ENCODE data around the gene LCN10.

Gene LCN10

DNA sequence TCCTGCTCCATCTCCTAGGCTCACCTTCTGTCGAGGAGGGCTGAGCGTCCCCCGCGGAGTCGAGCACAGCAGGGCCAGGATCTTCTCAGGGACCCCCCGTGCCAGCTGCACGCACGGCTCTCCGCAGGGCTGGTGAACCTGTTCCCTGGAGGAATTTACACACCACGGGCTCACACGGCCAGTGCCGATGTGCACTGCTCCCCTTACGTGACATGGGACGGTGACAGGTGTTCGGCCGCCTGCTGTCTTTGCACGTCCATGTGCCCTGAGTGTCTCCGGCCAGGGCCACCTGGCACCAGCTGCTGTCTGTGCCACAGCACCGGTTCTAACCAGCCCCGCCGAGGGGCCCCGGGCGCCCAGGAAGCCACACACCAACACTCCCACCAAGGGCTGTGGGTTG, 46.8 kb downstream of the LCN10 start:
- Mint-ChIP-seq H3K27ac (no peak overlapping the region), H3K4me1 (ENCODE audit: low read depth) (peaks cover 6% of the 10 kb centered on the region), H3K4me3 (no peak overlapping the region), H3K27me3 (ENCODE audit: low read depth) (peaks cover 8% of the 10 kb centered on the region), H3K36me3 (ENCODE audit: low read depth) (no peaks in the 10 kb centered on the region), H3K9me3 (no peaks in the 10 kb centered on the region)
- DNase-seq (ENCODE audit: low spot score), result no peak

DNA sequence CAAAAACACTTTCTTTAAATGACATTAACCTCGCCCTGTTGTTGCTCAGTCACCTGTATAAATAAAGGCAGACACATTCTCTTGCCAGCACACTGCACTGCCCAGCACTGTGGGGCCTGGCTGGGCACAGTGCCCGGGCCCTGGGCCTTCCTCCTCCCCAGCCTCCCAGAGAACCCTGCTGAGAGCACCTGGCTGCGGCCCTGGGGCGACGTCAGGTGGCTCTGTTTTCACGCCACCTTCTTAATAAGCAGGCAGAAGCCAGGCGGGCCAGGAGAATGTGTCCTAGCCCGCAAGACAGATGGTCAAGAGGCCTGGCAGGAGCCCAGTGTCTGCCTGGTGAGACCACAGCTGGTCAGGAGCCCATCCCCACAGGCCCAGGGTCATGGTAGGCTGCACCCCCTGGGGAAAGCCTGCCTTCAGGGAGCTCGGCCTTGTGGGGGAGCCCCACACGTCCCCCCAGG, 47.3 kb downstream of the LCN10 start:
- H3K4me1 Mint-ChIP-seq (ENCODE audit: low read depth), result peaks cover 4% of the 10 kb centered on the region
- H3K27ac Mint-ChIP-seq, result no peak overlapping the region
- H3K36me3 Mint-ChIP-seq (ENCODE audit: low read depth), result no peaks in the 10 kb centered on the region
- H3K9me3 Mint-ChIP-seq, result no peaks in the 10 kb centered on the region
- H3K4me3 Mint-ChIP-seq, result no peak overlapping the region
- peaks cover 8% of the 10 kb centered on the region for H3K27me3 Mint-ChIP-seq (ENCODE audit: low read depth)
- no peak for DNase-seq (ENCODE audit: low spot score)

DNA sequence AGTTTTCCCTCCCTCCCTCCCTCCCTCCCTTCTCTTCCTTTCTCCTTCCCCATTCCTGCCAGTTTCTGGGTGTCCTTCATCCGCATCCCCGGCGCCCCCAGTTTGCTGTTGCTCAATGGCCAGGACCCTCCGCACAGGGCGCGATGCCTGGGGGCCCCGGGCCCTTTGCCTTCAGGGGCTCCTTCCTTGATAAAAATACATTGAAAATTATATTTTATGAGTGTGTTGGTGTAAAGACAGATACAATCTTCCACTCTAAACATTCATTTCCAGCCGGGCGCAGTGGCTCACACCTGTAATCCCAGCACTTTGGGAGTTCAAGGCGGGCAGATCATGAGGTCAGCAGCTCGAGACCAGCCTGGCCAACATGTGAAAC, 47.9 kb downstream of the LCN10 start:
- no peak overlapping the region for H3K27ac Mint-ChIP-seq
- H3K4me3 Mint-ChIP-seq, result no peak overlapping the region
- no peak for DNase-seq (ENCODE audit: low spot score)
- H3K36me3 Mint-ChIP-seq (ENCODE audit: low read depth), result no peaks in the 10 kb centered on the region
- peaks cover 8% of the 10 kb centered on the region for H3K27me3 Mint-ChIP-seq (ENCODE audit: low read depth)
- H3K9me3 Mint-ChIP-seq, result no peaks in the 10 kb centered on the region
- H3K4me1 Mint-ChIP-seq (ENCODE audit: low read depth), result no peaks in the 10 kb centered on the region

DNA sequence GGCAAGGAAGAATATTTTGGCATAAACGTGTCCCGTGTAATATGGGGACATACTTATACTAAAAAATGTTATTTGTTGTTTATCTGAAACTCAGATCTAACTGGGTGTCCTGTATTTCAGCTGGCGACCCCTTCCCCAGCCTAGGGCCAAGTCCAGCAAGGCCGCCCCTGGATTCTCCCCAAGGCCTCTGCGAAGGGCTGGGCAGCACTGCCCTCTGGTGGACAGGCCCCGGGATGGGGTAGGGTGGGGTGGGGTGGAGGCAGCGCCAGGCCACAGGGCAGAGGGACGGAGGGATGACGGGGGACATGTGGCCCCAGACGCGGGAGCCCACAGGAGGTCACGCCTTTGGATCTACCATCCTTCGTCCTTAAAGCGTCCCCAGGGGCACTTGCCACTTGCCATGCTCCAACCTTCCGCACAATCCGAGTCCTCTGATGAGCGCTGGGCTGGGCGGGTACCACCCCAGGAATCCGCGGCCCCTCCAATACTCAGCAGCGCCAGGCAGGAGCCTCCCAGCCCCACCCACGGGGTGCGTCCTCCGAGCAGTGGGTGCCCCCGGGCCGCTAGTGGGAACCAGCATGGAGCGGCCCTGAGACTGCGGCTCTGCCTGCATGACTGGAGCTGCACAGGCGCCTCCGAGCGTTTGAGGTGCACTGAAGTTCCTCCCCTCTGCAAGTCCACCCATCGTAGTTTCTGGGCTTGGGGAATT, 48.4 kb downstream of the LCN10 start:
- Mint-ChIP-seq H3K36me3 (ENCODE audit: low read depth) (no peaks in the 10 kb centered on the region), H3K27ac (no peak overlapping the region), H3K9me3 (no peaks in the 10 kb centered on the region), H3K27me3 (ENCODE audit: low read depth) (peaks cover 8% of the 10 kb centered on the region), H3K4me1 (ENCODE audit: low read depth) (no peaks in the 10 kb centered on the region), H3K4me3 (no peak overlapping the region)
- peak; percentile 15 for DNase-seq (ENCODE audit: low spot score)

DNA sequence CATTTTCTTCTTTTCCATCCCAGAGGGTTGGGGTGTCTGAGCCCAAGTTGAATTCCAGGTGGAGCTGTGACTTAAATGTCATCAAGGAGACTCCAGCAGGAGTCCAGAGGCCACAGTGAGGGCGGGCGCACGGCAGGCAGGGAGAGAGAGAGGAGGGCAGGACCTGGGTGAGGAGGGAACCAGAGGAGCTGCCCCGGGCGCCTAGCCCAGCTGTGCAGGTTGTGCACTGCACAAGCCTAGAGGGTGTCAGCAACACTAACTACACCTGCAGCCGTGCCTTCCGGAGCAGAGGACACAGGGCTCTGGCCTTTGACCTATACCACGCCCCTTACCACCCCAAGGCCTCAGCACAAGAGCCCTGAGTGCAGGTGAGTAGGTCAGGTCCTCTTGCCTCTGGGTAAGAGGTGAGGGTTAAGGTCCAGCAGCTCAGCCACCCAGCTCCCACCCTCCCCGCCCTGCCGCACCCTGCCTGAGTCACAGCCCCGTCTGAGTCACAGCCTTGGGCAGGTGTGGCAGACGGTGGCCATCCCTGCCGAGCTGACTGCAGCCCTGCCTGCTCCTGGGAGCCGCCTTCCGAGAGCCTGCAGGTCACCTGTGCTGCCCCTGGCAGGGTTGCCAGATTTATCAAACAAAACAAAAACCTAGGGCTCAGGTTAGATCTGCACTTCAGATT, 49.1 kb downstream of the LCN10 start:
- no peaks in the 10 kb centered on the region for H3K36me3 Mint-ChIP-seq (ENCODE audit: low read depth)
- H3K4me3 Mint-ChIP-seq, result no peak overlapping the region
- DNase-seq (ENCODE audit: low spot score), result no peak
- H3K27me3 Mint-ChIP-seq (ENCODE audit: low read depth), result peaks cover 6% of the 10 kb centered on the region
- H3K4me1 Mint-ChIP-seq (ENCODE audit: low read depth), result no peaks in the 10 kb centered on the region
- no peak overlapping the region for H3K27ac Mint-ChIP-seq
- H3K9me3 Mint-ChIP-seq, result no peaks in the 10 kb centered on the region

DNA sequence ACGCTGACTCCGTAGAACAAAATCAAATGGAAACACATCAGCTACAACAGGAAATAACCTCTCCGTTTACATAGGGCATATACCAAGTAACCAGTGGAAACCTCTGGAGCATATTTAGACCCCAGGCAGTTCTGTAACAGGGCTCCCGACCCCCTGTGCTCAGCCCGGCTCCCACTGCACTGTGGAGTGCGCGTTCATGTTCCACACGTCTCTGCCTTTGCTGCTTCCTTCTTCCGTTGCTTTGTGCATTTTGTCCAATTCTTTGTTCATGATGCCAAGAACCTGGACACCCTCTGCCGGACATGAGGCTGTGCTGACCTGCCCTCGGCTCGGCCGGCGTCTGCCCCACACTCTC, 49.6 kb downstream of the LCN10 start:
- H3K4me3 Mint-ChIP-seq, result no peak overlapping the region
- no peak overlapping the region for H3K27ac Mint-ChIP-seq
- H3K4me1 Mint-ChIP-seq (ENCODE audit: low read depth), result no peaks in the 10 kb centered on the region
- H3K27me3 Mint-ChIP-seq (ENCODE audit: low read depth), result peaks cover 4% of the 10 kb centered on the region
- DNase-seq (ENCODE audit: low spot score), result no peak
- no peaks in the 10 kb centered on the region for H3K9me3 Mint-ChIP-seq
- H3K36me3 Mint-ChIP-seq (ENCODE audit: low read depth), result no peaks in the 10 kb centered on the region

DNA sequence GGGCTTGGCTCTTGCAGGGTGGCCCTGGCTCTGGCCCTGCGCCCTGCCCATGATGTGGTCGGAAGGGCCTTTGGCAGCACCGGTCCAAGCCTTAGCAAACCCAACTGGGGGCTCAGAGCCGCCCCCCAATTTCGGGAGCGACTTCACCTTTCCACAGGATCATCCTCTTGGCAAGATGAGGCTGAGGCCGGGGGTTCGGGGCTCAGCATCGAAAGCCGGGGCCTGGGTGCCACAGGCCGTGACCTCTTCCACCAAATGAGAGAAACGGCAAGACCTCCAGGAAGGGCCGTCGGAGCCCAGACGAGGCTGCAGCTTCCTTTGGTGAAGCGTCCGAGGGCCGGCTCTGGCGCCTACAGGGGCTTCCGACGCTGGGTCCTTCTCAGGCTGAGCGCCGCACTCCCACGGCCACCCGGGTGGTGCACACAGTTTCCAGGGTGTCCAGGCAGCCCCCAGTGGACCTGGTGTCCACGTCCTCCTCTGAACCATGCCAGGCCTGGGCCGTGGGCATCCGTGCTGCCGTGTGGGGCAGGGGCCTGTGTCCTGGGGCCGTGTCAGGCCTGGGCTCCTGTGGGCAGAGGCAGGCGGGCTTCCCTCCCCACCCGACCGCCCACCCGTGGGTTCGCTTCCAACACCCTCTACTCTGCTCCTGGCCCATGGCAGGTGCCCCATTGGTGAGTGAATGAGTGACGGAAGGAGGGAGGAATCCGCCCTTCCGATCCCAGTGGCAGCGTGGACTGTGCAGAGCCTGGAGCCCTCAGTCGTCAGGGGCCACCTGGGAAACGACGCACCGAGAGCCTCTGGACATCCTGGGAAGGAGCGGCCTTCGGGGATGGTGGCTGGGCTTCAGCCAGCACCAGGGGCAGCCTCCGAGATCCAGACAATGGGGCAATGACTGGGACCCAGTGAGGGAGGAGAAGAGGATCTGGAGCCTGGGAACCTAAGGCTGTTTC, 50.3 kb downstream of the LCN10 start:
- Mint-ChIP-seq H3K9me3 (no peaks in the 10 kb centered on the region), H3K36me3 (ENCODE audit: low read depth) (no peaks in the 10 kb centered on the region), H3K27me3 (ENCODE audit: low read depth) (peaks cover 2% of the 10 kb centered on the region), H3K27ac (no peak overlapping the region), H3K4me3 (no peak overlapping the region), H3K4me1 (ENCODE audit: low read depth) (no peaks in the 10 kb centered on the region)
- DNase-seq (ENCODE audit: low spot score), result no peak

DNA sequence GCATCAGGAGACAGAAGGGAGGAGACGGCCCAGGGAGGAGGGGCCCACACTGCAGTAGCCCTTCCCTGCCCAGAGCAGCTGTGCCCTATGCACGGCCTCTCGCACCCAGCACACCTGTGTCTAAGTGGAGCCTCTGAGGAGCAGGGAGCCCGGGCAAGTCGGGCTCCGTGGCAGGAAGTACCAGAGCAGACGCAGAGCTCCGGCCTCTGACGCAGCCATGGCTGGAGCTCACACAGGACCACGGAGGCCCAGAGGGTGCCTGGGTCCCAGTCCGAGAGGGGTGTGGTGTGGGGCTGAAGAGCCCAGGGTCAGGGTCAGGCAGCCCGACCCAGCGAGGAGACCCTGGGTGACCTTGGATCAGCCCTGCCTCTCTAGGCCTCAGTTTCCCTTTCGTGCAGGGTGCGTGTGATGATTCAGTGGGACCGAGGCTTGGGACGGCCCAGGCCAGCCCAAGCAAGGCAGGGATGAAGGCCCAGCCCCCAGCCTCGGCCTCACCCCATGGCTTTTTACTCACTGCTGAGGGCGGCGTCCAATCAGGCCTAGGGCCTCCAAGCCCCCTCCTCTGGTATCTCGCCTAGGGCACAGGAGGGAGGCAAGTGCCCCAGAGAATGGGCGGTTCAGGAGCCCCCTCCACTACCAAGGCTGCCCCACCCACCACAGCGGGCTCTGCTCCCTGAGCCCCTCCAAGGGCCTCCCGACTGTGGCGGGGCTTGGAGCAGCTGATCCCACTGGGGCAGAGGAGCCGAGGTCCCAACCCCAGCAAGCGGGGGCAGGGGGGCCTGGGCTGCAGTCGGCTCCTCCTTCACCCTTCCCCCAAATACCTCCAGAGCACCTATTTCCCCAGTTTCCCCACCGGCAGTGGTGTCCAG, 51.2 kb downstream of the LCN10 start:
- DNase-seq (ENCODE audit: low spot score), result no peak
- Mint-ChIP-seq H3K4me1 (ENCODE audit: low read depth) (no peaks in the 10 kb centered on the region), H3K36me3 (ENCODE audit: low read depth) (no peaks in the 10 kb centered on the region), H3K4me3 (no peak overlapping the region), H3K9me3 (no peaks in the 10 kb centered on the region), H3K27ac (no peak overlapping the region), H3K27me3 (ENCODE audit: low read depth) (no peaks in the 10 kb centered on the region)

DNA sequence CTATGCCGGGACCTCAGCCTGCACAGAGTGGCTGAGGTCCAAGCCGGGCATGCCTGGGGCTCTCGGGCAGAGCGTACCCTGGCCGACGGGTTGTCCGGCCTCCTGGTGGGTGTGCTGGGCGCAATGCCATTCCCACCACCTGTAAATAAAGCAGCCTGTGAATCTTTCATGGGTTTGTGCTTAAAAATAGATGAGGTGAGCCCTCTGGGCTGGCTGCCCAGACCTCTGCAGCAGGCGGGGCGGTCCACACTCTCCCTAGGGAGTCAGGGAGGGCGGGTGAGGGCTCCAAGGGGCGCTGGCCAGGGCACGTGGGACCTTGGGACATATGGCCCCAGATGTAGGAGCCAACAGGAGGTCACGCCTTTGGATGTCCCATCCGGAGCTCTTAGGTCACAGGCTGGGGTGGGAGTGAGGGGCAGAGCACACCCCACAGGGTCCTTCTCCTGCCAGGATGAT, 51.9 kb downstream of the LCN10 start:
- no peak for DNase-seq (ENCODE audit: low spot score)
- Mint-ChIP-seq H3K36me3 (ENCODE audit: low read depth) (no peaks in the 10 kb centered on the region), H3K4me3 (no peak overlapping the region), H3K9me3 (no peaks in the 10 kb centered on the region), H3K27ac (no peak overlapping the region), H3K27me3 (ENCODE audit: low read depth) (no peaks in the 10 kb centered on the region), H3K4me1 (ENCODE audit: low read depth) (peaks cover 5% of the 10 kb centered on the region)

DNA sequence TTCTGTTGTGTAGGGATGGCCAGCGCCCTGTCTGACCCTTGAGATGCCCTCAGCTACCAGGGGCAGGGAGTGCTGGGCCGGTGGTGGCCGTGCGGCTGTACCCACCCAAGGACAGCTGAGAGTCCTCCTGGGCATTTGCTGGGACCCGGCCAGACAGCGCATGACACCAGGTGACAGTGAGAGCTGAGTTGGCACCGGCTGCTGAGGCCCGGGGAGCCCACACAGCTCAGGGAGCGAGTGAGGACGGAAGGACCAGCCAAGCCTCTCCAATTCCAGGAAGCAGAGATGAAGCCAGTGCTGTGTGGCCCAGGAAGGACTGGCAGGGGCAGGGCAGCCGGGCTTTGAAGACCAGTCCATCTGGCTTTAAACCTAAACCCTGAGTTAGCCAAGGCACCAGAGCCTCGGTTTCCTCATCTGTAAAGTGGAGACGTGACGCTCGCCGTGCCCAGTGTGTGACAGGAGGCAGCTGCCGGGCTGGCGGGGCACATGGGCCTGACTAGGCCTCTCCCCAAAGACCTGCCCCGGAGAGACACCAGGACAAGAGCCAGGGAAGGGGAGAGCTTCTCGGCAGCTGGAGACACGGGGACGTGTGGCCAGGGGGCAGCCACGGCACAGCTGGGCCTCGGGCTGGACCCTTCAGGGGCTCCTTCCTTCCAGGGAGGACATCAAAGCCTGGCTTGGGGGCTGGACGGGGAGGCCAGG, 52.5 kb downstream of the LCN10 start:
- Mint-ChIP-seq H3K9me3 (no peaks in the 10 kb centered on the region), H3K36me3 (ENCODE audit: low read depth) (no peaks in the 10 kb centered on the region), H3K27me3 (ENCODE audit: low read depth) (no peaks in the 10 kb centered on the region), H3K27ac (no peak overlapping the region), H3K4me1 (ENCODE audit: low read depth) (peaks cover 6% of the 10 kb centered on the region), H3K4me3 (no peak overlapping the region)
- DNase-seq (ENCODE audit: low spot score), result no peak

DNA sequence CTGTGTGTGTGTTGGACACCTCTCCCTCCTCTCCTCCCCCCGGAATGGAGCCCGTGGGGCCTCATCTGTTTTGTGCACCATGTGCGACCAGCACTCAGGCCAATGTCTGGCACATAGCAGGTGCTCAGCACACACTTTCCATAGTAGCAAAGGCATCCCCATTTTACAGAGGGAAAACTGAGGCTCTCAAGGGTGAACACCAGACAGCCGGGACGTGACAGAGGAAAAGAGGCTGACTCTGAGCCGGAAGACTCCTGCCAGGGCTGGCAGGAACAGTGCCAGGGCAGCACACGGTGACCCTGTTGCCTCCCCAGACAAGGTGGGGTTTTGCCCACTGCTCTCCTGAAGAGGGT, 53.7 kb downstream of the LCN10 start:
- Mint-ChIP-seq H3K27me3 (ENCODE audit: low read depth) (no peaks in the 10 kb centered on the region), H3K4me3 (no peak overlapping the region), H3K9me3 (no peaks in the 10 kb centered on the region), H3K36me3 (ENCODE audit: low read depth) (no peaks in the 10 kb centered on the region), H3K4me1 (ENCODE audit: low read depth) (peaks cover 6% of the 10 kb centered on the region), H3K27ac (no peak overlapping the region)
- DNase-seq (ENCODE audit: low spot score), result no peak

DNA sequence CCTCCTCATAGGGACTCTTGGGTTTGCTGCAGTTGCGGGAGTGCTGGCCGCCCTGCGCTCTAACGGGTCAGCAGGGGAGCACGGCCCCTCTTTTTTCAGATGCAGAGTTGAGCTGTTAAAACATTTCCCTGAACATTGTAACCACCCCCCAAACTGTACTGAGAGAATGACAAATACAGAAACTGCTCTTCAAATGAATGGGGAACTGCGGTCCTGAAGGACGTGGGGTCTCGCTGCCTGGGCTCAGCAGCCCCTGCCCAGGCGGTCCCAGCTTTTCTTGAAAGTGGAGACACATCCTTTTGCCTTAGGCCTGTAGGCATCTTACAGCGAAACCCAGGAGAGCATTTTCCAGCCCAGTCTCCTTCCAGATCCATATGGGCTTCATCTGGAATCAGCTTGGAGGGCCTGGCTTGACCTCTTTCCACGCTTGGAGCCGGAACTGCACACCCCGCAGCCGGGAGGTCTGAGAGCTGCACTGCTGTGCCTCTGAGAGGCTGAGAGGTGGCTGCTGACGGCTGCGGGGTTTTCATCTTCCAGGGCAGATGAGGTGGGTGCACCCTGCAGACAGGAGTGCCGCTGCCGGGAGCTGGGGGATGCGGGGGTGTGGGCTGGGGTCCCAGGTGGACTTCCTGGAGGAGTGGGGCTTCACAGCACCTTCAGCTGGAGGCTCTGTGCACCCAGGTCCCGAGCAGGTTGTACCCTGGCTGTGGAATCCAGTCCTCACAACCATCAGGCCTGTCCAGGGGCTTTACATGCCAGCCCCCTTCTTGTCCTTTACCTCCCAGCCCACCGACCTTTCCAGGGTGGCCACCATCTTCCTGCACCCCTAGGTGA, 54.2 kb downstream of the LCN10 start:
- no peak overlapping the region for H3K27ac Mint-ChIP-seq
- DNase-seq (ENCODE audit: low spot score), result no peak
- no peaks in the 10 kb centered on the region for H3K9me3 Mint-ChIP-seq
- peaks cover 6% of the 10 kb centered on the region for H3K4me1 Mint-ChIP-seq (ENCODE audit: low read depth)
- H3K36me3 Mint-ChIP-seq (ENCODE audit: low read depth), result no peaks in the 10 kb centered on the region
- peak overlapping the region; percentile 34 for H3K4me3 Mint-ChIP-seq
- no peaks in the 10 kb centered on the region for H3K27me3 Mint-ChIP-seq (ENCODE audit: low read depth)
